Trophoblast cell (in vitro differentiated cells and primary cell): ENCODE results near the gene USP9X.
A peak's percentile ranks its signal among the peaks of the same experiment; 100 is the strongest.

Source experiments
- DNase-seq, 2 donors: peaks; one replicate each; pipeline ENCODE4 v3.0.0-alpha.2; 2016
- H2AFZ ChIP-seq: 2 replicates; pipeline ENCODE4 v1.6.1; 2013; ENCODE audit warnings: low read length, moderate library complexity, mild to moderate bottlenecking; ENCODE audit not compliant: insufficient read depth, poor library complexity
- H2AK5ac ChIP-seq: 2 replicates; pipeline ENCODE4 v1.6.1; 2013; ENCODE audit warnings: mild to moderate bottlenecking, low read length
- H2BK120ac ChIP-seq: 2 replicates; pipeline ENCODE4 v1.6.1; 2013; ENCODE audit warnings: low read length, mild to moderate bottlenecking, moderate library complexity; ENCODE audit not compliant: insufficient read depth, poor library complexity
- H2BK12ac ChIP-seq: 2 replicates; pipeline ENCODE4 v1.6.1; 2013; ENCODE audit warnings: mild to moderate bottlenecking, low read length, moderate library complexity
- H2BK5ac ChIP-seq: 2 replicates; pipeline ENCODE4 v1.6.1; 2013; ENCODE audit warnings: low read length, low read depth, moderate library complexity, mild to moderate bottlenecking; ENCODE audit not compliant: poor library complexity
- H3K14ac ChIP-seq: 2 replicates; pipeline ENCODE4 v1.6.1; 2013; ENCODE audit warnings: mild to moderate bottlenecking, low read length
- H3K18ac ChIP-seq: 2 replicates; pipeline ENCODE4 v1.6.1; 2013; ENCODE audit warnings: mild to moderate bottlenecking, low read length
- H3K23ac ChIP-seq: 2 replicates; pipeline ENCODE4 v1.6.1; 2013; ENCODE audit warnings: low read length
- H3K27ac ChIP-seq: 2 replicates; pipeline ENCODE4 v1.5.1; 2013; ENCODE audit warnings: low read depth, mild to moderate bottlenecking, inconsistent platforms, low read length, moderate library complexity
- H3K27me3 ChIP-seq: 2 replicates; pipeline ENCODE4 v1.6.1; 2013; ENCODE audit warnings: inconsistent platforms, mild to moderate bottlenecking, low read length, moderate library complexity; ENCODE audit not compliant: insufficient read depth
- H3K36me3 ChIP-seq, 2 experiments: 1 replicate in 1 of 2; 2 replicates in 1 of 2; pipeline ENCODE4 v1.6.1; 2013; ENCODE audit warnings: low read length in 2 of 2, mild to moderate bottlenecking in 2 of 2, moderate library complexity in 1 of 2; ENCODE audit not compliant: insufficient read depth in 2 of 2, control insufficient read depth in 1 of 2
- H3K4ac ChIP-seq: 2 replicates; pipeline ENCODE4 v1.6.1; 2013; ENCODE audit warnings: low read depth, mild to moderate bottlenecking, low read length, moderate library complexity
- H3K4me1 ChIP-seq, 2 experiments: 1 replicate in 1 of 2; 2 replicates in 1 of 2; pipeline ENCODE4 v1.6.1; 2013; ENCODE audit warnings: low read length in 2 of 2, mild to moderate bottlenecking in 2 of 2, moderate library complexity in 1 of 2; ENCODE audit not compliant: insufficient read depth in 2 of 2, control insufficient read depth in 1 of 2
- H3K4me2 ChIP-seq: 2 replicates; pipeline ENCODE4 v1.6.1; 2013; ENCODE audit warnings: inconsistent platforms, mild to moderate bottlenecking, low read length, moderate library complexity
- H3K4me3 ChIP-seq: 2 replicates; pipeline ENCODE4 v1.5.1; 2013; ENCODE audit warnings: mild to moderate bottlenecking, low read depth, low read length, inconsistent platforms
- H3K79me1 ChIP-seq: one replicate; pipeline ENCODE4 v1.6.1; 2013; ENCODE audit warnings: low read length
- H3K79me2 ChIP-seq: 2 replicates; pipeline ENCODE4 v1.6.1; 2013; ENCODE audit warnings: low read length, mild to moderate bottlenecking; ENCODE audit not compliant: control insufficient read depth, insufficient read depth, poor library complexity
- H3K9ac ChIP-seq: 2 replicates; pipeline ENCODE4 v1.6.1; 2013; ENCODE audit warnings: mild to moderate bottlenecking, low read length
- H3K9me3 ChIP-seq: 2 replicates; pipeline ENCODE4 v1.6.1; 2013; ENCODE audit warnings: low read depth, mild to moderate bottlenecking, control low read depth, inconsistent platforms, low read length; ENCODE audit not compliant: insufficient read depth
- H4K12ac ChIP-seq: 2 replicates; pipeline ENCODE4 v1.6.1; 2013; ENCODE audit warnings: low read depth, mild to moderate bottlenecking, low read length, moderate library complexity
- H4K8ac ChIP-seq: 2 replicates; pipeline ENCODE4 v1.6.1; 2013; ENCODE audit warnings: low read depth, mild to moderate bottlenecking, low read length, moderate library complexity
- H4K91ac ChIP-seq: one replicate; pipeline ENCODE4 v1.6.1; 2013; ENCODE audit warnings: low read depth, mild to moderate bottlenecking, low read length, moderate library complexity
- WGBS: extraction: QIAGEN DNeasy Blood & Tissue Kit; methylation state at CpG from one replicate; pipeline ENCODE4 v1.1.7; 2013; ENCODE audit warnings: missing lambda C conversion rate; ENCODE audit not compliant: insufficient read length, insufficient coverage; ENCODE audit errors: extremely low coverage; 5-methylcytosine and 5-hydroxymethylcytosine counted together

The USP9X gene

GRCh38 chrX:41121766-41122165 is 36.5 kb downstream of the USP9X start:
- Histone ChIP-seq H3K79me1 (no peaks in the 10 kb centered on the region), H2BK12ac (no peak overlapping the region), H3K9ac (no peak overlapping the region), H3K27ac (no peak overlapping the region), H3K27me3 (no peaks in the 10 kb centered on the region), H3K36me3 (peaks cover 0 to 2% of the 10 kb centered on the region in 2 experiments), H3K23ac (no peak overlapping the region), H3K14ac (no peak overlapping the region), H2BK120ac (no peak overlapping the region), H2AFZ (no peak overlapping the region), H2BK5ac (no peak overlapping the region), H3K4me1 (no peaks in the 10 kb centered on the region), H3K4me3 (no peak overlapping the region), H4K12ac (no peak overlapping the region), H3K79me2 (peaks cover 4% of the 10 kb centered on the region), H4K8ac (no peak overlapping the region), H3K9me3 (no peaks in the 10 kb centered on the region), H3K18ac (no peak overlapping the region), H2AK5ac (no peak overlapping the region), H4K91ac (no peak overlapping the region), H3K4ac (no peak overlapping the region), H3K4me2 (no peak overlapping the region)
- no CpG with 5 or more reads among the region's 1 CpG for WGBS
- no peak for DNase-seq

- Histone ChIP-seq H2AK5ac (no peak overlapping the region), H3K79me2 (peaks cover 4% of the 10 kb centered on the region), H2BK120ac (no peak overlapping the region), H4K91ac (no peak overlapping the region), H3K9me3 (no peaks in the 10 kb centered on the region), H3K4me1 (no peaks in the 10 kb centered on the region), H3K4me3 (no peak overlapping the region), H4K8ac (no peak overlapping the region), H3K27me3 (no peaks in the 10 kb centered on the region), H3K9ac (no peak overlapping the region), H3K4ac (peak overlapping the region; percentile 89), H3K18ac (no peak overlapping the region), H3K23ac (no peak overlapping the region), H3K36me3 (peaks cover 0 to 2% of the 10 kb centered on the region in 2 experiments), H3K79me1 (no peaks in the 10 kb centered on the region), H2AFZ (no peak overlapping the region), H2BK12ac (no peak overlapping the region), H3K27ac (no peak overlapping the region), H4K12ac (no peak overlapping the region), H3K4me2 (no peak overlapping the region), H3K14ac (no peak overlapping the region), H2BK5ac (no peak overlapping the region)
- WGBS, result no CpG with 5 or more reads among the region's 7 CpGs
- DNase-seq, result no peak
These were observed 37.5 kb downstream of the USP9X start for GRCh38 chrX:41122664-41123257.

- Histone ChIP-seq H3K14ac (no peak overlapping the region), H3K9ac (no peak overlapping the region), H4K91ac (no peak overlapping the region), H2BK5ac (no peak overlapping the region), H3K4me2 (no peak overlapping the region), H3K27ac (no peak overlapping the region), H3K4me3 (no peak overlapping the region), H2BK120ac (no peak overlapping the region), H4K12ac (no peak overlapping the region), H2AFZ (no peak overlapping the region), H3K36me3 (peaks cover 5 to 8% of the 10 kb centered on the region in 2 experiments), H3K79me2 (no peaks in the 10 kb centered on the region), H2AK5ac (no peak overlapping the region), H3K4me1 (no peaks in the 10 kb centered on the region), H3K27me3 (no peaks in the 10 kb centered on the region), H2BK12ac (no peak overlapping the region), H4K8ac (no peak overlapping the region), H3K18ac (no peak overlapping the region), H3K23ac (no peak overlapping the region), H3K4ac (no peak overlapping the region), H3K79me1 (no peaks in the 10 kb centered on the region), H3K9me3 (no peaks in the 10 kb centered on the region)
- no peak for DNase-seq
- no CpG with 5 or more reads among the region's 6 CpGs for WGBS
These were observed 42.4 kb downstream of the USP9X start for GRCh38 chrX:41127477-41128192.

- H2BK120ac ChIP-seq, result no peak overlapping the region
- no peak overlapping the region for H2AFZ ChIP-seq
- no peak overlapping the region for H3K18ac ChIP-seq
- no peak overlapping the region for H3K23ac ChIP-seq
- H3K27me3 ChIP-seq, result no peaks in the 10 kb centered on the region
- H3K4ac ChIP-seq, result no peak overlapping the region
- no peak overlapping the region for H4K12ac ChIP-seq
- H3K27ac ChIP-seq, result no peak overlapping the region
- H3K9ac ChIP-seq, result no peak overlapping the region
- H3K4me1 ChIP-seq, result no peaks in the 10 kb centered on the region
- H3K79me2 ChIP-seq, result no peaks in the 10 kb centered on the region
- no peak overlapping the region for H2AK5ac ChIP-seq
- peaks cover 5 to 8% of the 10 kb centered on the region in 2 experiments for H3K36me3 ChIP-seq
- H3K4me3 ChIP-seq, result no peak overlapping the region
- no peak overlapping the region for H3K14ac ChIP-seq
- H3K9me3 ChIP-seq, result no peaks in the 10 kb centered on the region
- no peak overlapping the region for H2BK5ac ChIP-seq
- H3K79me1 ChIP-seq, result no peaks in the 10 kb centered on the region
- H4K8ac ChIP-seq, result no peak overlapping the region
- no peak overlapping the region for H2BK12ac ChIP-seq
- H4K91ac ChIP-seq, result no peak overlapping the region
- DNase-seq, result no peak
- no peak overlapping the region for H3K4me2 ChIP-seq
- no CpG with 5 or more reads among the region's 4 CpGs for WGBS
These were observed 43.7 kb downstream of the USP9X start for GRCh38 chrX:41128955-41129354.
